ENCODE data around the gene VAMP8.
"Not testable (repeated sequence)": the region's sequence is repeated elsewhere in the genome, so short reads cannot be mapped to it uniquely, and the experiment has no call there.

VAMP8 gene

GRCh38 chr2:85598594-85599340 lies 21.4 kb downstream of the VAMP8 start:
- no peak for DNase-seq (ENCODE audit: low read depth in 2 of 2)

- DNase-seq (ENCODE audit: low read depth in 2 of 2) = no peak
These were observed 22.3 kb downstream of the VAMP8 start for GRCh38 chr2:85599468-85600234.

- DNase-seq (ENCODE audit: low read depth in 2 of 2) = no peak
These were observed 22.8 kb downstream of the VAMP8 start for GRCh38 chr2:85600235-85600575.

DNA sequence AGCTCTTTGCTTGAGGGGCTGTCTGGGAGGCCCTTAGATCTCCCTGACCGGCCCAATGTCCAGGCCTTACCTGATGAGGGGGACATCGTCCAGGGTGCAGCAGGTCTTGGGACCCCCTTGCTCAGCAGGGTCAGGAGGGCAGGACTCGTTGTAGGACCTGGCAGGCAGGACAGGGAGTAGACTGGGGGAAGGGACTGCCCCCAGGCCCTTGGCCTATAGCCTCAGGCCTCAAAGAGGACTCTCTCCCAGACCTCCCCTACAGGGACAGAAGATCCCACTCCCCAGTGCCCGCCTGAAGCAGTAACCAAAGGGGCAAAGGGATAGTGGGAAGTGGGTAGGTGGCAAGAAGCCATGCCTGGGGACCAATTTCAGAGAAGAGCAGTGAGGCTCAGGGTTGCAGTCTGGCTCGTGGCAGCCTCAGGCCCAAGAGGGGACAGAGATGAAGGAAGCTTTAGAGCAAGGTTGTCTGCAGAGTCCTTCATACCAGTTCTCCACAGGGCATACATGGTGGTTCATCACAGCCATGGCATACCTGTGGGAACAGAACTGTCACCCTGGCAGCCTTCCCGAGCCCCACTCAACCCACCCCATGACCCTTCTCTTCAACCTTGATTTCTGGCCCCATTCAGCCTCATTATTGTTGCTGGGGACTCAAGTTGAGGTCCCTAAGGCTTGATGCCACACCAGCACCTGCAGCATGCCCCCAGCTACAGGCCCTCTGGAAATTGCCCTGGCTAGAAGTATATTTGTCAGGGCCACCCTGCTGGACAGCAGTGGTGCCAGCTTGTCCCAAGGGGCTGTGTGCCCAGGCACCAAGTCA lies 23.8 kb downstream of the VAMP8 start:
- no peak for DNase-seq (ENCODE audit: low read depth in 2 of 2)

DNA sequence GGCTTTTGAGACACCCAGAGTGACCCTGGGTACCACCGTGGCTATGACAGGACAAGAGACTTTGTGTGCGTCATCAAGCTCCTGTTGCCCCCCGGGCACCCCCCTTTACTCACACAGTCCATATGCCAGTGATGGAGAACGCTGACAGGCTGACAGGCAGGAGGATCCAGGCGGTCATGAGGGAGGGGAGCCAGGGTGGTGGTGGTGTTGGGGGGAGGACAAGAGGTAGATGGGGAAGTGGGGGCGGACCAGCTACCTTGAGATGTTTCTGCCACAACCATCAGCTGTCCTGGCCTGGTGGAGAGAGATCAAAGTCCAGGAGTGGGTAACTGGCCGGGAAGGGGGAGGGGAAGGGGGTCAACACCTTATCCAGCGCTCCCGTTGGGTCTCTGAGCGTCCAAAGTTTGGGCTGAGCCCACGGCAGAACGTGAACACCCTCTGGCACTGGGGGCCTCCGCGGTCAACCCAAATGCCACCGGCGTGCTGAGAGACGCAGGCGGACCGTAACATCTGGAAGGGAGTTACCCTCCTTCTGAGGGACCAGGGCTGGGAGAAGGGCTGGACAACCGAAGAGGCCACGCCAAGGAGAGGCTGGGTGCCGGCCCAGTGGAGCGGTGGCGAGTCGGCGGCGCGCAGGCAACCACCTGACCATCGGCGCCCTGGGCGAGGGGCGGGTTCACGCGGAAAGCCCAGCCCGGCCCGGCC lies 24.5 kb downstream of the VAMP8 start:
- no peak for DNase-seq (ENCODE audit: low read depth in 2 of 2)

DNA sequence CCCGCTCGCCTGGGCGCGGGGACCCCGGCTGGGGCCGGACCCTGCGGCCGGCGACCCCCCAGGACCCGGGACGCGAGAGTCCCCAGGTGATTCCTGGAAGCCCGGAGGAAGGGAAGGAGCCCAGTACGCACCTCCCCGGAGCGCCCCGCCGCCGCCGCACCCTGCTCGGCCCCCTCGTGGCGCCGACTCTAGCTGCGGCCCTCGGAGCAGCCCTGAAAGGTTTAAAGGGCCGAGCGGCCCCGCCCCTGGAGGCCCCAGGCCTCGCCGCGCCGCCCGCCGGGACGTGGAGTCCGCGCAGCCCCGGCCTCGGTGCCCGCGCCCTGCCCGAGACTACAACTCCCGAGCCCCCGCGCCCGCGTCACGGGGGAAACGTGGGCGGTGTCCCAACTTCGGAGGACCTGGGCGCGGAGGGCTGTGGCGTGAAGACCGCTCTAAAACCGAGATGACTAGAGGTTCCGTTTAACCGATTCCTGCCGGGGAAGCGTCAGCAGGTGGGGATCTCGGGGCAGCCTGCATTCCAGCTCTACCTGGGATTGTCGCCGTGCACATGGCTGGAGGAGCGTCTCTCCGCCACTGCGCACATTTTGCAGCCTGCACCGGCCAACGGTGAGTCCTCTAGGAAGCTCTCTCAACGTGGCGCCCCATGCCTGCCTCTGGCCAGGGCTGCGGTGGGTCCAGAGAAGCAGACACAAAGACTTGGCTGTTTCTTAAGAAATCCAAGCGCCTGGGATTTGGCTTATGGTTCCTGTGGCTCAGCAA lies 25.3 kb downstream of the VAMP8 start, which contains the start of gene TMEM150A:
TSS of gene TMEM150A (minus strand) at position 223 of the 759 bp plus-strand sequence. CDS start 750 bp downstream, outside the sequence.
- peak; percentile 85 to 86 for DNase-seq (ENCODE audit: low read depth in 2 of 2)

DNA sequence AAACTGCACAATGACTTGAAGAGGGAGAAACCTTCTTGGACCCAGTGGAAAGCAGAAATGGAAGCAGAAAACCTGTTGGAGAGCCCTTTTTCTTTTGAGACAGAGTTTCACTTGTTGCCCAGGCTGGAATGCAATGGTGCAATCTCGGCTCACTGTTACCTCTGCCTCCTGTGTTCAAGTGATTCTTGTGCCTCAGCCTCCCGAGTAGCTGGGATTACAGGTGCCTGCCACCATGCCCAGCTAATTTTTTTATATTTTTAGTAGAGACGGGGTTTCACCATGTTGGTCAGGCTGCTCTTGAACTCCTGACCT lies 26.7 kb downstream of the VAMP8 start:
- not testable (repeated sequence) for DNase-seq (ENCODE audit: low read depth in 2 of 2)

DNA sequence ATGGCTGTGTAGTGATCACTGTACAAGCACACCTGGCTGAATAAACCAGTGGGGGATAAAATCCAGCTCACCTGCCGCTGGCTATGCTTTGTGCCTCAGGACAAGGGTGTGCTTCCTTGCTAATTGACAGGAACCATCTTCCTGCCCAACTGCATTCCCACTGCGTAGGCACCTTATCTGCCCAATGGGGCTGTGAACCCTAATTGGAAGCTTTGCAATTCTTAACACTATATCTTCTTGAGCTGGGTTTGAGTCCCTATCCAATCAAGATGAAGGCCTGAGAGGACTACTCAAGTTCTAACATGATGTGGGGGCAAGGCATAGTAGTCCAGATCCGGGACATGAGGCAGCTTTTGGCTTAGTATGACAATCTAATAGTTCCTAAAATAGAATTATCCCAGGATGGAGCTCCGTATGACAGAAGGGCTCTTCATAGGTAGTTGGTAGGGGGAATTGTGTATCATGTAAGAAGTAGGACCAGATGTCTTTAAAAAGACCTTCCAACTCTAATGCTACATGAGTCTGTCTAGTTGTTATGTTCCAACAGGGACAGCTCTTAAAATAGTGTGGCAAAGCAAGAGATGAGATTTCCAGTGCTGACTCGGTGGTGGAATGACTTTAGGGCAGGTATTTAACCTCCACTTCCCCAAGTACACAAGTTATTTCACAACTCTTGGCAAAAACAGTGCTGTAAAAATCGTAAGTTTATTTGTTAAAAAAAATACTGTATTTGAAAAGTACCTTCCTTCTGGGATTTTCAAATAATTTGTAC lies 27.4 kb downstream of the VAMP8 start:
- DNase-seq (ENCODE audit: low read depth in 2 of 2) = no peak

GRCh38 chr2:85605406-85606115 lies 28.2 kb downstream of the VAMP8 start:
- no peak for DNase-seq (ENCODE audit: low read depth in 2 of 2)

DNA sequence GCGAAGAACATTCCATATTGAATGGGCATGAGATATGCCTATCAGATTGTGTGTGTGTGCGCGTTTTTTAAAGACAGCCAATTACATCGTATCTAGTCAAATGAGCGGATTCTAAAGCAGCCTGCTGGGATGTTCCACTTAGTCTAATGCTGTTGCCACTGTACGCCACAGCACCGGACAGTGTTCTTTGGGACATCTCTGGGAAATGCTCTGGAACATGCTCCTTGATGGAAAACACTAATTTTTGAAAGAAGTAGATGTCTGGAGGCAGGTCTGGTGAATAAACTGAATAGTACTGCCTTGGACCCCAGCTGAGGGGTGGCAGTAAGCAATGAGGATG lies 28.7 kb downstream of the VAMP8 start:
- DNase-seq (ENCODE audit: low read depth in 2 of 2) = no peak

DNA sequence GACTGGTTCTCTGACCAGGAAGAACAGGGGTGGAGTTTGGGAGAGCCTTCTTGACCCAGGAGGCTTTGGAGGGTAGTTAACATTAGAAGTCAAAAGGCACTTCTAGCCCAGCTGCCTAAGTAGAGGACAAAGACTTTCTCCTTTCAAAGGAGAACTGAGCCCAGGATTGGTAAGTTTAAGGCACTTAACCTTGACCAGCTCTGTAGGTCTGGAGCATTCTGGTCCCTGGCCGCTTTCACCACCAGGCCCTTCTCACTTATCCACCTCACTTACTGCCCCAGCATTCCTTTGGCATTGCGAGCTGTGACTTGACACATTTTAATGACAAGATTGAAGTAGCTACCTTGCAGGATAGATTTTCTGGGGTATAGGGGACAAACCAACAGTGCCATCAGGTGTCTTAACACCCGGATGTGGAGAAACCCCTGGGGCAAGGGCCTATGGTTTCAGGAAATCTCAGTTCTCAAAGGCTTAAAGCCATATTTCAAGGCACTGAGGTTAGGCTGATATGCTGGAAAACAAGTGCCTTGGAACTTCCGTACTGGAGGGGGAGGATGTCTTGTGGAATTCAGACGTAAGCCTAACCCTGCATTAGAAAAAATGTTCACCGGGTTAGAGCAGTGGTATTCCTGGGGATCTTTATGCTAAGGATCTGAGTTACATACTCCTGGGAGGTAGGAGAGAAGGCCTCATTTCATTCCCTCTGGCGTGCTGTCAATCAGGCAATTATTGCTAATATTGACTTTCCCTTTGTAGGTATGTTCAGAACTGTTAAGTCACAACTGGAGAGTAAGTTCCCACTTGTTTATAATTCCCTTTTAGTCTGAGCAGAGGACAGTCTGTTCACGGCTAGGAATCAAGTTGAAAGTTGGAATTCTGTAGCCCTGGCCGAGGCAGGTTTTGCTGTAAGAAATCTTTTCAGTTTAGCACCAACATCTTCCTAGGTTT lies 30.2 kb downstream of the VAMP8 start:
- DNase-seq (ENCODE audit: low read depth in 2 of 2) = no peak

- no peak for DNase-seq (ENCODE audit: low read depth in 2 of 2)
These were observed 33.9 kb downstream of the VAMP8 start for GRCh38 chr2:85611217-85611704.

DNA sequence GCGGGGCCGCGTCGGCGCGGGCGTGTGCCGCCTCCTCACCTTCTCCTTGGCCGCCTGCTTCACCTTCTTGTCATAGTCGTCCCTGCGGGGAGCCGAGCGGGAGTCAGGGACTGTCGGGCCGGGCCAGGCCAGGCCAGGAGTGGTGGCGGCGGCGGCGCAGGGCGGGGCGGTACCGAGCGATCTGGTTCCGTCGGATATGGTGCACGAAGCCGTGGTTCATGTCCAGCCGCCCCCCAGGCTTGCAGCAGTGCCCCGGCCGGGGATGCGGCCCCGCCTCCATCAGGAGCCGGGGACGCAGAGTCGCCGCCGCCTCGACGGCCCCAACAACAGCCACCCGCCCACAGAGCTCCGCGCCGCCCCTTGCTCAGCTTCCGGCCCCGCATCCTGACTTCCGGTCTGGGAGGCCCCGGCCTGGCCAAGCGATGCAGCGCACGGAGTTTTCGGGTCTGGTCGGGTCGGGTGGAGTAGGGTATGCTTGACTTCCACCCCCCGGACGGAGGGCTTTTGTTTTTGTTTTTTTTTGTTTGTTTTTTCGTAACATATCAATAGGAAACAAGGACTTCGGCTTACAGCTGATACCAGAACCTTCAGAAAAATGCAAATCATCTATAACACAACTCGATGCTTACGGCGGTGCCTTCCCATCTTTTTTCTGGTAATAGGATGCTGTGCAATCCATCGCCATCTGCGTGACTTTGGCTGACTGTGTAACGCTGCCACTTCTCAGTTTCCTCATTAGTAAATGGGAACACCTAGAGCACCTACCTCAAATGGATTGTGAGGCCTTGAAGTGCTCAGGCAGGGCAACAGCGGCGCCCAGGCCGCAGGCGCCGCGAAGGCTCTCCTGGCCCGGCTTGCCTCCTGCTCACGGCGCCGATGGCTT lies 34.6 kb downstream of the VAMP8 start, which contains the start of gene C2orf68:
TSS of gene C2orf68 (minus strand) at position 362 of the 883 bp plus-strand sequence. CDS start at position 280, 82 bp downstream.
- DNase-seq (ENCODE audit: low read depth in 2 of 2) = peak; percentile 87 to 88

DNA sequence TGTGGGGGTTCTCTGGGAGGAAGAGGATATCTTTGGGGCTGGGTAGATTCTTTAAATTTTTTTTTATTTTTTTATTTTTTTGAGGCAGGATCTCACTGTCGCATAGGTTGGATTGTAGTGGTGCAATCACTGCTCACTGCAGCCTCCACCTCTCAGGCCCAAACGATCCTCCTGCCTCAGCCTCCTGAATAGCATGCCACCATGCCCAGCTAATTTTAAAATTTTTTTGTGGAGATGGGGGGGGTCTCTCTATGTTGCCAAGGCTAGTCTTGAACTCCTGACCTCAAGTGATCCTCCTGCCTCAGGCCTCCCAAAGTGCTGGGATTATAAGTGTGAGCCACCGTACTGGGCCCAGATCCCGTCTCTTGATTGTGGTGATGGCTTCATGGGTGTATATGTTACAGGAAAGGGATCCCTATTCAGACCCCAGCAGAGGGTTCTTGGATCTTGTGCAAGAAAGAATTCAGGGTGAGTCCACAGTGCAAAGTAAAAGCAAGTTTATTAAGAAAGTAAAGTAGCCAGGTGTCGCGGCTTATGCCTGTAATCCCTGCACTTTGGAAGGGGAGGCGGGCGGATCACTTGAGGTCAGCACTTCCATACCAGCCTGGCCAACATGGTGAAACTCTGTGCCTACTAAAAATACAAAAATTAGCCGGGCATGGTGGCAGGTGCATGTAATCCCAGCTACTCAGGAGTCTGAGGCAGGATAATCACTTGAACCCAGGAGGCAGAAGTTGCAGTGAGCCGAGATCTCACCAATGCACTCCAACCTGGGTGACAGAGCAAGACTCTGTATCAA lies 36.5 kb downstream of the VAMP8 start:
- no peak for DNase-seq (ENCODE audit: low read depth in 2 of 2)

- not testable (repeated sequence) for DNase-seq (ENCODE audit: low read depth in 2 of 2)
These were observed 37.4 kb downstream of the VAMP8 start for GRCh38 chr2:85614757-85615156.

- no peak for DNase-seq (ENCODE audit: low read depth in 2 of 2)
These were observed 38.0 kb downstream of the VAMP8 start for GRCh38 chr2:85615413-85615728.

GRCh38 chr2:85617723-85618122 lies 40.3 kb downstream of the VAMP8 start:
- DNase-seq (ENCODE audit: low read depth in 2 of 2) = not testable (repeated sequence)
